K562 treated with DMSO at 1 percent for 12 hours (cell line): ENCODE measurements around the gene PSRC1. TPM values are rescaled to one million over a fixed set of nuclear protein-coding genes. Genes with fewer than 3 reads are reported as not detected.

ENCODE experiments used
- total RNA-seq: library from RNA; unstranded; fragments of 300-600 nt; gene quantifications from 2 replicates; pipeline ENCODE4 v1.2.3, GENCODE V29; 2022; ENCODE audit not compliant: insufficient read depth

Gene PSRC1
- 55.5 and 66.6 TPM in 2 replicates for total RNA-seq

GRCh38 chr1:109282952-109283747 lies at the start of gene PSRC1:
Gene PSRC1 (minus strand): TSS chr1:109283145.

DNA sequence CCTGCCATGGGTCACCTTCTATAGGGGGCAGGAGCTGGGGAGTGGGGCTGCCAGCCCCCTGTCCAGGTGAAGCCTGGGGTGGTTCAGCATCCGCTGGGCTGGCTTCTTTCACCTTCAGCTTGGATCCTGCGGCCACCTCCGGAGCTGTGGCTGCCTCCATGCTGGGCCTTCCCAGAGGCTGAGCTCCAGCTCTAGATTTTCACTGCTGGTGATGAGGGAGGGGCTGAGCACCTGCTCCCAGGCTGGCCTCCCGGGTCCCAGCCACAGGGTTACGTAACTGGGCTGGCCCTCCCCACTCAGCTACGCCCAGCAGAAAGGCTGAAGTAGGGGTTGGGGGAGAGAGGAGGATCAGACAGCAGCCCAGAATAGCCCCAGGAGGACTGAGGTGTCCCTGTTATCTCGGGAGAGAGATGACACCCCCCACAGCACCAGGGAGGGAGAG lies 23.9 kb upstream of the PSRC1 start, which contains the start of gene MYBPHL:
Gene MYBPHL, minus strand, starts transcription at position 180 of the 442 bp plus-strand sequence. Its CDS starts 20 bp downstream, at position 160.

DNA sequence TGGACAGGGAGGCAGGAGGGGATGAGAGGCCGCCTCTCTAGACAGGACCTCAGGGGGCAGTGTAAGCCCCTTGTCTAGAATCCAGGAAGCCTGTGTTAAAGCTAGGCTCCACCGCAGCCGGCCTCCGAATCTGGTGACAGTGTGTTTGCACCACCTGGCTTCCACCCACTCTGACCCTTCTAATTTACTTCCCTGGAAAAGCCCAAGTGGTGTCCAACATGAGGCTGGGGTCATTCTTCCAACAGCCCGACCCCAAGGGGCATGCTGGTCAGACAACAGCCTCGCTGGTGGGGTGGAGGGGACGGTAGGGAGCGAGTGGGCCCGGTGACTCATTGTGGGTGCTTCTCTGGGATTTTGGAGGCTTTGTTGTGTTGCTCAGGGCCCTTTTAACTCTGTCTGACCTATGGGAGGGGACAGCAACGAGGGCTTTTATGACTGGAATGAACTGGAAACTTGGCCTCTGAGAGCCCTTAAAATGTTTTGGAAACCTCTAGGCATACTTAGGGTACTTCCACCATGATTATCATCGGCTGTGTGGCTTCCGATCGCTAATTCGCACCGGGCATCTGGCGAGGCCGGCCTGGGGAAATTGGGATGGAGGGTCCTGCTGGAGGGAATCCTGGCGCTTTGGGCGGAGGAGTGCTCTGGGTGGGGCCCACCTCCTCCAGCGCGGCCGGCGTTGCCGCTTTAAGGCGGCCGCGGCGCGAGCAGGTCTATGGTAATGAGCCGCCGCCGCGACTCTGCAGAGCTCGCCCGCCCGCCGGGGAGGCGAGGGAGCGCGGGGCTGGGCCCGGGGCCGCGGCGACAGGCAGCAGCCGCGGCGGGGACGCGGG lies 33.9 kb downstream of the PSRC1 start, which contains the start of gene CELSR2:
Gene CELSR2, plus strand, starts transcription at position 743 of the 833 bp plus-strand sequence. CDS start 541 bp downstream, outside the sequence.

Other genes with a start within 250 kb of the PSRC1 start
- 4.4 and 13.7 TPM in 2 replicates for gene WDR47, start 241.0 kb downstream of the PSRC1 start, total RNA-seq
- gene TAF13, start 207.1 kb downstream of the PSRC1 start, total RNA-seq, result 29.6 and 54.9 TPM in 2 replicates
- gene TMEM167B, start 192.4 kb downstream of the PSRC1 start, total RNA-seq, result 8.6 and 25.4 TPM in 2 replicates
- gene ELAPOR1, start 169.0 kb downstream of the PSRC1 start, total RNA-seq, result 0.13 and 0.19 TPM in 2 replicates
- 556 and 670 TPM in 2 replicates for gene SARS1, start 69.2 kb downstream of the PSRC1 start, total RNA-seq
- gene CELSR2, start 33.6 kb downstream of the PSRC1 start, total RNA-seq, result 4.5 and 24.3 TPM in 2 replicates
- gene MYBPHL, start 23.9 kb upstream of the PSRC1 start, total RNA-seq, result not detected in 2 replicates
- gene SORT1, start 114.8 kb upstream of the PSRC1 start, total RNA-seq, result 25.4 and 88.2 TPM in 2 replicates
- gene PSMA5, start 143.3 kb upstream of the PSRC1 start, total RNA-seq, result 117 and 150 TPM in 2 replicates
- gene SYPL2, start 183.4 kb upstream of the PSRC1 start, total RNA-seq, result not detected in 2 replicates
- 7.8 and 9.2 TPM in 2 replicates for gene ATXN7L2, start 200.8 kb upstream of the PSRC1 start, total RNA-seq
- gene CYB561D1, start 210.9 kb upstream of the PSRC1 start, total RNA-seq, result 5.1 and 13.1 TPM in 2 replicates
- gene AMIGO1, start 226.6 kb upstream of the PSRC1 start, total RNA-seq, result 0.19 and 1.7 TPM in 2 replicates